GM13977 (cell line): ENCODE measurements around the gene RB1.

Experiments used
- DNase-seq: peaks from one replicate; pipeline ENCODE4 v3.0.0; 2012; ENCODE audit warnings: low spot score
- CTCF ChIP-seq: IDR thresholded peaks from 2 replicates; pipeline ENCODE4 v1.5.1; 2012; ENCODE audit warnings: mild to moderate bottlenecking, control low read depth; ENCODE audit not compliant: insufficient read depth; ENCODE audit errors: extremely low read depth, missing control alignments
- in situ Hi-C: fragments of 300-500 bp; cut with MboI; formaldehyde crosslinking; loops from one replicate; pipeline ENCODE4 v1.12.0; 2022; ENCODE audit warnings: low sequenced_read_pairs, low pct_unique_long_range_greater_than_20kb, mixed read lengths, inconsistent platforms; ENCODE audit not compliant: unreplicated experiment

Gene RB1

GRCh38 chr13:48486836-48487235, 183.3 kb downstream of the RB1 start:
- in situ Hi-C loops = no loop called here
- no peak for TF ChIP-seq CTCF
- DNase-seq = no peak

GRCh38 chr13:48487968-48488367, 184.4 kb downstream of the RB1 start:
- no peak for DNase-seq
- no peak for TF ChIP-seq CTCF
- in situ Hi-C loops = no loop called here

DNA sequence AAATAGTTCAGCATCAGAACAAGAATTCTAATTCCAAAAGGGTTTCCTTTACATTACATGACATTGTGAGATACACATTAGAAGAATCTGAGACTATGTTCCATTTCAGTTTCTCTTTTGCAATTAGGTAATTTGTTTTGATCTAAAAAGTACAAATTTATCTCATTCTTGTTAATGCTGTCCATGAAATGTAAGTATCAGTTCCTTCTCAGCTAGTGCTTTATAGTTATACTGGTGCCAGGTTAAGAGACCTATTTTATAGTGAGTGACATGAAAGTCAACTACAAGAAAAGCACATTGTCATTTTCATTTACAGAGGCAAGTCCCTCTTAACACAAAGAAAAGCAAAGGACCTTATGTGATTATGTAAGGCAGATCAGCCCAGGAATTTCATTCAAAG, 185.4 kb downstream of the RB1 start:
- TF ChIP-seq CTCF = no peak
- DNase-seq = peak; percentile 47
- in situ Hi-C loops = no loop called here

DNA sequence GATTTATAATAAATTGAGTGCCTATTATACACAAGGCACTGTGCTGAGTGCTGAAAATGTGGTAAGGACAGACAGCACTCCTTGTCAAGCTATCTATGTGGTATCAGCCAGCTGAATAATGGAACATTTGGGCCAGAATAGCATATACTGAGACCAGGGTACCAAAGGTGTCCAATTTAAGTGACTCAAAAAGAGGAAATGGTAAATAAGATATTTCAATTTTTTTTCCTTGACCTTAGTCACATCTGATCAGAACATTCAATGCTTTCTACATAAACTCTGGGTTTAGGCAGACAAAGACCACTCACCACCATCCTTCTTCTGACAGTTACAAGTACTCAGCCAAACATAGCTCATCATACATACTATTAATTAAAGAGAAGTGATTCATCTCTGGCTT, 186.1 kb downstream of the RB1 start:
- DNase-seq = no peak
- TF ChIP-seq CTCF = no peak
- in situ Hi-C loops = loop anchor here (5.0 kb wide), 1 partner anchor 88 kb away; no protein-coding TSS in a partner anchor

- DNase-seq = no peak
- in situ Hi-C loops = loop anchor here (5.0 kb wide), 1 partner anchor 87 kb away; no protein-coding TSS in a partner anchor
- TF ChIP-seq CTCF = no peak
Measured at GRCh38 chr13:48490241-48490640, 186.7 kb downstream of the RB1 start.

GRCh38 chr13:48491423-48492095, 188.0 kb downstream of the RB1 start:
- TF ChIP-seq CTCF = no peak
- no peak for DNase-seq

More at GRCh38 chr13:48491423-48492095, 188.0 kb downstream of the RB1 start:
- in situ Hi-C loops = loop anchor here (5.0 kb wide), 1 partner anchor 86 kb away; no protein-coding TSS in a partner anchor
